OCI-LY7 (cell line): Measurements from ENCODE around the gene CRMP1. TPM values are rescaled to one million over a fixed set of nuclear protein-coding genes. Genes with fewer than 3 reads are reported as not detected.

ENCODE experiments used
- BruUV-seq: library from RNA; stranded (reverse); fragments of 400-500 nt; replicated peaks from 2 replicates; lab custom pipeline; 2021; lab: Mats Ljungman, UMichigan
- CTCF ChIA-PET: fragments of 300-600 bp; sonication (Branson Sonifier 250); formaldehyde crosslinking; loops from one replicate; lab custom pipeline; 2022; ENCODE audit warnings: antibody characterized with exemption; ENCODE audit not compliant: unreplicated experiment; lab: Charles Lee
- POLR2A ChIA-PET: fragments of 300-600 bp; sonication (Branson Sonifier 250); formaldehyde crosslinking; loops from one replicate; lab custom pipeline; 2022; ENCODE audit warnings: antibody characterized with exemption; lab: Charles Lee
- DNase-seq: peaks from one replicate; pipeline ENCODE4 v3.0.0-alpha.2; 2015; ENCODE audit warnings: low spot score
- H2AFZ ChIP-seq: fragments of 200-600 bp; sonication (generic), shearing (Covaris generic); 2 replicates; pipeline ENCODE4 v1.6.1; 2014; ENCODE audit warnings: mild to moderate bottlenecking, antibody characterized with exemption, low read length, moderate library complexity
- H3K27ac ChIP-seq: fragments of 200-600 bp; sonication (generic); 2 replicates; pipeline ENCODE4 v1.5.1; 2014; ENCODE audit warnings: mixed run types, low read depth, mild to moderate bottlenecking, moderate library complexity, low read length, inconsistent platforms; ENCODE audit not compliant: poor library complexity, severe bottlenecking
- H3K36me3 ChIP-seq: fragments of 200-600 bp; sonication (generic); 2 replicates; pipeline ENCODE4 v1.6.1; 2014; ENCODE audit warnings: mild to moderate bottlenecking, antibody characterized with exemption, low read length, moderate library complexity, mixed read lengths; ENCODE audit not compliant: insufficient read depth
- H3K4me1 ChIP-seq: fragments of 200-600 bp; sonication (generic); 2 replicates; pipeline ENCODE4 v1.5.1; 2014; ENCODE audit warnings: mild to moderate bottlenecking, low read length; ENCODE audit not compliant: insufficient read depth, poor library complexity, severe bottlenecking
- H3K4me2 ChIP-seq: fragments of 200-600 bp; sonication (generic); 2 replicates; pipeline ENCODE4 v1.6.1; 2014; ENCODE audit warnings: mild to moderate bottlenecking, low read length
- H3K4me3 ChIP-seq: fragments of 200-600 bp; sonication (generic); 2 replicates; pipeline ENCODE4 v1.5.1; 2014; ENCODE audit warnings: mild to moderate bottlenecking, low read depth, low read length; ENCODE audit not compliant: poor library complexity, severe bottlenecking
- H3K79me2 ChIP-seq: fragments of 200-600 bp; sonication (generic); 2 replicates; pipeline ENCODE4 v1.6.1; 2016; ENCODE audit warnings: low read depth, mild to moderate bottlenecking, low read length, moderate library complexity, mixed read lengths; ENCODE audit not compliant: insufficient read depth
- H3K9me2 ChIP-seq: fragments of 200-600 bp; sonication (generic); 2 replicates; pipeline ENCODE4 v1.6.1; 2016; ENCODE audit warnings: mild to moderate bottlenecking, low read length, mixed read lengths; ENCODE audit not compliant: insufficient read depth
- H3K9me3 ChIP-seq: fragments of 200-600 bp; sonication (generic); 2 replicates; pipeline ENCODE4 v1.6.1; 2014; ENCODE audit warnings: mild to moderate bottlenecking, mixed run types, low read length, mixed read lengths
- H4K20me1 ChIP-seq: fragments of 200-600 bp; sonication (generic); 2 replicates; pipeline ENCODE4 v1.6.1; 2014; ENCODE audit warnings: mild to moderate bottlenecking, antibody characterized with exemption, low read length, moderate library complexity, mixed read lengths; ENCODE audit not compliant: insufficient read depth
- CTCF ChIP-seq: fragments of 200-600 bp; sonication (generic); conservative IDR thresholded peaks from 2 replicates; pipeline ENCODE4 v1.5.1; 2014; ENCODE audit warnings: mild to moderate bottlenecking, antibody characterized with exemption, low read length, moderate library complexity, mixed read lengths
- EZH2phosphoT487 ChIP-seq: fragments of 200-600 bp; sonication (generic); IDR thresholded peaks from 2 replicates; pipeline ENCODE4 v1.6.1; 2018; ENCODE audit warnings: low read depth, borderline replicate concordance, mild to moderate bottlenecking, mixed run types, antibody characterized with exemption, low read length, moderate library complexity, mixed read lengths
- intact Hi-C: fragments of 100-400 bp; cut with micrococcal nuclease; formaldehyde crosslinking; loops from one replicate; pipeline ENCODE4 v1.10.0; 2022; ENCODE audit not compliant: unreplicated experiment
- total RNA-seq, 2 experiments: library from RNA; depleted of rRNA in 1 of 2; stranded (reverse); fragments of >200 nt in 1 of 2; shearing (Covaris generic) in 1 of 2; gene quantifications; 2 replicates each; pipeline ENCODE4 v1.2.3, GENCODE V29; 2014 to 2022

Gene CRMP1
- total RNA-seq, 2 experiments from 2014 or later = not detected

DNA sequence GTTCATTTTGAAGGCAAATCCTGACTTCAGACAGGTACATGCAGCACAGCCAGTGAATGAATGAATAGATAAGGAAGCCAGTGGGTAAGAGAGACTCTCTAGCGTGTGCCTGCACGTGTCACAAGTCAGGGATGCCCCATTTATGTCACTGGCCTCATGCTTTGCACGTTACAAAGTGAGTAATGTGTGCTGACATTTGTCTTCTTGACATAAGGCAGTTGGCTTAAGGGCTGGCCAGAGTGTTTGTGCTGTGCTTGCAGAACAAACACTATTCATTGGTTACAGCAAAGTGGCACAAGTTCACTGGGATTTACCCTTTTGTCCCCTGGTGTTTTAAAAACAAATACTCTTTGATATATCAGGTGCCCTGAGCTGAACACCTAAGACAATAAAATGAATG lies 55.9 kb downstream of the CRMP1 start:
- Histone ChIP-seq H3K9me3 (no peaks in the 10 kb centered on the region), H3K79me2 (no peaks in the 10 kb centered on the region), H3K9me2 (no peaks in the 10 kb centered on the region), H3K27ac (no peak overlapping the region), H4K20me1 (no peaks in the 10 kb centered on the region), H3K4me3 (no peak overlapping the region), H3K4me1 (no peaks in the 10 kb centered on the region), H2AFZ (no peak overlapping the region), H3K36me3 (no peaks in the 10 kb centered on the region), H3K4me2 (no peak overlapping the region)
- CTCF ChIA-PET = no interaction called here
- DNase-seq = no peak
- no TSS peak for BruUV-seq
- TF ChIP-seq CTCF (no peak), EZH2phosphoT487 (no peak)
- POLR2A ChIA-PET = no interaction called here
- intact Hi-C loops = no loop called here

GRCh38 chr4:5828005-5828391 lies 64.9 kb downstream of the CRMP1 start:
- no TSS peak for BruUV-seq

More at GRCh38 chr4:5828005-5828391, 64.9 kb downstream of the CRMP1 start:
- no peaks in the 10 kb centered on the region for H3K9me3 ChIP-seq
- DNase-seq = no peak
- no peak overlapping the region for H3K4me3 ChIP-seq
- H2AFZ ChIP-seq = no peak overlapping the region
- ChIA-PET POLR2A (no interaction called here), CTCF (no interaction called here)
- no peak overlapping the region for H3K4me2 ChIP-seq
- intact Hi-C loops = no loop called here
- no peaks in the 10 kb centered on the region for H3K4me1 ChIP-seq
- H3K36me3 ChIP-seq = no peaks in the 10 kb centered on the region
- TF ChIP-seq EZH2phosphoT487 (no peak), CTCF (no peak)
- H4K20me1 ChIP-seq = no peaks in the 10 kb centered on the region
- H3K9me2 ChIP-seq = no peaks in the 10 kb centered on the region
- H3K79me2 ChIP-seq = no peaks in the 10 kb centered on the region
- no peak overlapping the region for H3K27ac ChIP-seq
